HG03432 (cell line): ENCODE measurements around the gene HNRNPCL1.
"Not testable (repeated sequence)": the region's sequence is repeated elsewhere in the genome, so short reads cannot be mapped to it uniquely, and the experiment has no call there.

Experiments used
- ATAC-seq: cut with Tn5 transposase; IDR thresholded peaks from one replicate; pipeline ENCODE4 v1.9.1; 2021; ENCODE audit warnings: mild to moderate bottlenecking, moderate library complexity; ENCODE audit not compliant: unreplicated experiment

Gene HNRNPCL1

DNA sequence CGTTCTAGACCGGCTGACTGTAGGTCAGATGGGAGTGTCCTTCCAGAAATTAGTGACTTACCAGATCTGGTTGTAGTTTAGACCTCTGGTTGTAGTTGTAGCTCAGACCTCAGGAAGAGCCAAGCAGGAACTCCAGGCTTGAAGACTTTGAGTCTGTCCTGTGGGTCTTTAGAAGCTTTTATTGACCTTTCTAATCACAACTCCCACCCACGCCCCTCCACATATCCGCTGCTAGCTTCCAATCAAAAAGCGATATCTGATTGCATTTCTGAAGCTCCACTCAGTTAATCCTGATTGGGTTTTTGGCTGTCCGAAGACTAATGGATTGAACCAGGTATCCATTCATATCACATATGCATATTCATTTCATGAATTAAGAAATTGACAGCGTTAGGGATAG, at the start of gene HNRNPCL1:
HNRNPCL1 (minus strand) TSS at position 101 of the 400 bp plus-strand sequence. CDS start 431 bp downstream, outside the sequence.
- ATAC-seq = not testable (repeated sequence)

DNA sequence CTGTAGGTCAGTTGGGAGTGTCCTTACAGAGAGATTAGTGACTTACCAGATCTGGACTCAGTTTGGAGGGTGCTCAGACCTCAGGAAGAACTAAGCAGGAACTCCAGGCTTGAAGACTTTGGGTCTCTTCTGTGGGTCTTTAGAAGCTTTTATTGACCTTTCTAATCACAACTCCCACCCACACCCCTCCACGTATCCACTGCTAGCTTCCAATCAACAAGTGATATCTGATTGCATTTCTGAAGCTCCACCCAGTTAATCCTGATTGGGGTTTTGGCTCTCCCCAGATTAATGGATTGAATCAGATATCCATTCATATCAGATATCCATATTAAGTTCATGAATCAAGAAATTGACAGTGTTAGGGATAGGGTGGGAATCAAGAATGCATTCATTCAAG, 49.6 kb upstream of the HNRNPCL1 start, which contains the start of gene PRAMEF10:
PRAMEF10 (minus strand) TSS at position 101 of the 400 bp plus-strand sequence. CDS start 2,423 bp downstream, outside the sequence.
- not testable (repeated sequence) for ATAC-seq

DNA sequence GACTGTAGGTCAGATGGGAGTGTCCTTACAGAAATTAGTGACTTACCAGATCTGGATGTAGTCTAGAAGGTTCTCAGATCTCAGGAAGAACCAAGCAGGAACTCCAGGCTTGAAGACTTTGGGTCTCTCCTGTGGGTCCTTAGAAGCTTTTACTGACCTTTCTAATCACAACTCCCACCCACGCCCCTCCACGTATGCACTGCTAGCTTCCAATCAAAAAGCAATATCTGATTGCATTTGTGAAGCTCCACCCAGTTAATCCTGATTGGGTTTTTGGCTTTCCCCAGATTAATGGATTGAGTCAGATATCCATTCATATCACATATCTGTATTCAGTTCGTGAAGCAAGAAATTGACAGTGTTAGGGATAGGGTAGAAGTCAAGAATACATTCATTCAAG, 37.6 kb upstream of the HNRNPCL1 start, which contains the start of gene PRAMEF4:
PRAMEF4 (minus strand) TSS at position 101 of the 400 bp plus-strand sequence. CDS start 2,807 bp downstream, outside the sequence.
- not testable (repeated sequence) for ATAC-seq

DNA sequence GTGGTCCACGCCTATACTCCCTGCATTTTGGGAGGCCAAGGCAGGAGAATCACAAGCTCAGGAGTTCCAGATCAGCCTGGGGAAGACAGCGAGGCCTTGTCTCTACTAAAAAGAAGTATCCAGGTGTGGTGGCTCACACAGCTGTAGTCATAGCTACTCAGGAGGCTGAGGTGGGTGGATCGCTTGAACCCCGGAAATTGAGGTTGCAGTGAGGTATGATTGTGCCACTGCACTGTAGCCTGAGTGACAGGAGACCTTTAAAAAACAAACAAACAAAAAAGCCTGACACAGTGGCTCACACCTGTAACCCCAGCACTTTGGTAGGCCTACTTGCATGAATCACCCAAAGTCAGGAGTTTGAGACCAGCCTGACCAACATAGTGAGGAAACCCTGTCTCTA, 29.9 kb upstream of the HNRNPCL1 start:
- not testable (repeated sequence) for ATAC-seq

DNA sequence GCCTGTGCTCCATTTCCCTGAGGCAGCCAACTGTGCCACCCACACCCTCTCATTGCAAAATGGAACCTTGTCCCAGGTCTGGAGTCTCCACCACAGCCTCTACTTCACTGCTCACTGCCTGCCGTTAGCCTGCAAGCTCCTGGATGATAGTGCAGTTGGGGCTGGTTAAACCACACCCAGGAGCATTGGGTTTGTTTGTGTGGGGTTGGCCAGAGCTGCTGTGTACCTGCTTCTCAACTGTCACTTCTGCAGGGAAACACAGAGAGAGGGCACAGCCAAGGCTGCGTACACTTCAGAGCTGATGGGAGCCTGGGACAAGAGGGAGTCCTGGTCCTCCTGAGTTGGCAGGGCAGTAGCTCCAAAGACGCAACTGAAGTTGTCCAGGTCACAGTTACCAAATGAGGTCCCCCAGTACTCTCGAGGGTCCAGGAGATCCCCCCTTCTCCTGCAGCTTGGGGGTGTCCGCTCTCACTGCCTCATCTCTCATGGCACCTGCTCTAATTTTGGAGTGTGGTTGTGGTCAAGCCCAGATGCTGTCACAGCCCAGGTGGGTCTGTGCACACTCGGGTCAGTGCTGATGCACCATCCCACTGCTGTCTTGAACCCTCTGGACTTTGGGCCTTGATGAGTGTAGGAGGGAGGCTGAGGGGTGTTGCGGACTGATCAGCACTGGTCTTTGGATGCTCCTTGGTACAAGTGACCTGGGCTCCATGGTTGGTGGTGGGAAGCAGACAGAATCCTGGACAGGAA, 14.8 kb upstream of the HNRNPCL1 start:
- ATAC-seq = not testable (repeated sequence)

DNA sequence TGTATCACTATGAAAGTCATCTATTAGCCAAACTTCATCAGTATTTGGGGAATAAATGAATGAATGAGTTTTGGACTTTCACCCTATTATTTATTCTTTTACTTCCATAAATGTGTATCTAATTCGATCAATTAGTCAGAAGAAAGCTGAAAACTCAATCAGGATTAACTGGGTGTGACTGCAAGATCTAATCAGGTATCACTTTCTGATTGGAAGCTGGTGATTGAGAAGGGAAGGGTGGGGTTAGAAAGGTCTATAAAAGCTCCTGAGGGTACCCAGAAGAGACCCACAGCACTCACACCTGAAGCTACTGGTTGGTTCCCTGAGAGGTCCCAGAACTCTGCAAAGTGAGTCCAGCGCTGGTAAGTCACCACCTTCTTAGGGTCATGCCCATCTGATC, 8.3 kb upstream of the HNRNPCL1 start, which contains the start of gene PRAMEF2:
PRAMEF2 (plus strand) TSS at position 301 of the 400 bp plus-strand sequence. CDS start 1,924 bp downstream, outside the sequence.
- not testable (repeated sequence) for ATAC-seq

DNA sequence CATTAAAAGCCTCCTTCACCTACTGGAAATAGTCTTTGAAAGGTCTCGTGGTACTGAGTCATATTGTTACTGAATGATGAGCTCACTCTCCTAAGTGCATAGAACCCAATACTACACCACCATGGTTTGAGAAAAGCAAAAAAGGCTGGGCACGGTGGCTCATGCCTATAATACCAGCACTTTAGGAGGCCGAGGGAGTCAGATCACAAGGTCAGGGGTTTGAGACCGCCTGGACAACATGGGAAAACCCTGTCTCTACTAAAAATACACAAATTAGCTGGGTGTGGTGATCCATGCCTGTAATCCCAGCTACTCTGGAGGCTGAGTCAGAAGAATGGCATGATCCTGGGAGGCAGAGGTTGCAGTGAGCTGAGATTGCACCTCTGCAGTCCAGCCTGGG, 3.3 kb upstream of the HNRNPCL1 start:
- ATAC-seq = no peak

DNA sequence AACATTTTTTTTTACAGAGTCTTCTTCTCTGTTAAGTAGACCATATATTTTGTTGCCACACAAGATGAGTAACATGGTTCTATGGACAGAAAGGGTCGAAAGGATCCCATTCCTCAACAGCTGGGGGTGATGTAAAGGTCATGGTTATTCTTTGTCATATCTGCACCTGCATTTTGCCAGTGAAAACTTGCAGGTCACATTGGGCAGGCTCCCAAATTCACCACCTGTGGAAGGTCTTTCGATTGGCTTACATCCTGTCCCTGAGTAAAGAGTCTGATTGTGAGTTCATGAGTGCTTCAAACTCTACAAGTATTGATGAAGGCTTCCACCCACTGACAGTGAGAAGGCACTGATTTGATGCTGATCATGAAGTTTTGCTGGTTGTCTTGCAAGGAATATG, 15.3 kb downstream of the HNRNPCL1 start:
- not testable (repeated sequence) for ATAC-seq

DNA sequence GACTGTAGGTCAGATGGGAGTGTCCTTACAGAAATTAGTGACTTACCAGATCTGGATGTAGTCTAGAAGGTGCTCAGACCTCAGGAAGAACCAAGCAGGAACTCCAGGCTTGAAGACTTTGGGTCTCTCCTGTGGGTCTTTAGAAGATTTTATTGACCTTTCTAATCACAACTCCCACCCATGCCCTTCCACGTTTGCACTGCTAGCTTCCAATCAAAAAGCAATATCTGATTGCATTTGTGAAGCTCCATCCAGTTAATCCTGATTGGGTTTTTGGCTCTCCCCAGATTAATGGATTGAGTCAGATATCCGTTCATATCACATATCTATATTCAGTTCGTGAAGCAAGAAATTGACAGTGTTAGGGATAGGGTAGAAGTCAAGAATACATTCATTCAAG, 17.2 kb downstream of the HNRNPCL1 start, which contains the start of gene PRAMEF11:
PRAMEF11 (minus strand) TSS at position 101 of the 400 bp plus-strand sequence. CDS start 2,621 bp downstream, outside the sequence.
- not testable (repeated sequence) for ATAC-seq

DNA sequence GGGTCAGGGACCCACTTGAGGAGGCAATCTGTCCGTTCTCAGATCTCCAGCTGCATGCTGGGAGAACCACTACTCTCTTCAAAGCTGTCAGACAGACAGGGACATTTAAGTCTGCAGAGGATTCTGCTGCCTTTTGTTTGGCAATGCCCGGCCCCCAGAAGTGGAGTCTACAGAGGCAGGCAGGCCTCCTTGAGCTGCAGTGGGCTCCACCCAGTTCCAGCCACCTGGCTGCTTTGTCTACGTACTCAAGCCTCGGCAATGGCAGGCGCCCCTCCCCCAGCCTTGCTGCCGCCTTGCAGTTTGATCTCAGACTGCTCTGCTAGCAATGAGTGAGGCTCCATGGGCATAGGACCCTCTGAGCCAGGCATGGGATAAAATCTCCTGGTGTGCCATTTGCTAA, 29.5 kb downstream of the HNRNPCL1 start:
- ATAC-seq = not testable (repeated sequence)

DNA sequence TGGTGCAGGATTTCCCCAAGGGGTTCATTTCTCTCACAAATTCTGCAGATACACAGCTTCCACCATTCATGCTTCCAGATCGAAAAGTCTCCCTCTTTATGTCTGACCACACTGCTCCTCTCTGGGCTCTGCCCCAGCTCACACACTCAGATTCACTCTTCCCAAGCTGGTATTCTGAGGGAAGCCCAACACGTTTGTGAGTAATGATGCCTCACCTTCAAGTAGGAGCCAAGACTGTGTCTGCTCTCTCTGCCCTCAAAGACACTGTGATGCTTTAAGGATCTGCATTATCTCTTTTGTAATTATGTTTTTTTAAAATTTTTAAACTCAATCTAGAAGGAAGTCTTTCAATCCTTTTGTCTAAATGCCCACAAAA, 37.1 kb downstream of the HNRNPCL1 start:
- no peak for ATAC-seq

DNA sequence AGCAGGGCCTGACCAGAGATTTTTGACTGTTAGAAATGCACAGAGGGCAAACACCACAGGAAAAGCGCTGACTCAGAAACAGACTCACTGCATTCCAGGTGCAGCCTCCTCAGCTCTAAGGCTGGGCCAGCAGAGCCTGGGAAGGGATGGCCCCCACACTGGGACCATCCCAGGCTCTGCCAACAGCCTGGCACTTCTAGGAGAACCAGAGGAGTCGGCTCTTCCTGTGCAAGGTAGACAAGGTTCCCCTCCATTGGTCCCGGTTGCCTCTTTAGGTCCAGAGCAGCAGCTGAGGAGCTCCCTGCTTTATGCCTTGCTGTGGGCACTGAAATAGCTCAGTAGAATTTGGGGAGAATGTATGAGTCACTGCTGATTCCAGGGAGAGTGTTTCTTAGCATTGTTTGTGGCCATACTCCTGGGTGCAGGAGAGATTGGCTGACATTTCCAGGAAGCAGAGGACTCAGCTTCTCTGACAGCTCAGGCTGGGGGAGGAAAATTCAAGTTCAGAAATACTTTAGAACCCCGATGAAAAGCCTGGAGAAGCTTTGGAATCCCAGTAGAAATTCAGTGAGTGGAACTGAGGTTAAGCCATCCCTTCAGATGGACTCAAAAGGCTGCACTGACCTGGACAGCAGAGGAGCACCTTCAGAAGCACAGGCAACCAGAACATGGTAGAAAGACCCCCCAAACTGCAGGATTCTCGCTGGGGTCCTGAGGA, 37.7 kb downstream of the HNRNPCL1 start:
- no peak for ATAC-seq

DNA sequence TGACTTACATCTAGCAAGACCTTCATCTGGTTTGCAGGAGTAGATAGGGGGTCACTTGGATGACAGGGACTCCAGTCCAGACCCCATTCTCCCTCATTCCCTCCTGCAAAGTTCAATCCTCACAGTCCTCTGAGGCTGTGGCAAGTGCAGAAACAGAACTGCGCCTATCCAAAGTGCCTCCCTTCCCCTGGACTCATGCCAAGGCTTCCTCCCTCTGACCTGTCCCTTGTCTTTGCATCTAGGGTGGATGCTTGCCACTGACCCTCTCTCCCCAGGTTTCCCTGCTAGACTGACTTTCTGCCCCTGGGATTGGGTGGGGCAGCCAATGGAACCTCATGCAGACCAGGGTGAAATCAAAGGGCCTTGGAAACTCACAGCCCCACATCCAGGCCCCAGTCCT, 38.6 kb downstream of the HNRNPCL1 start:
- ATAC-seq = no peak

DNA sequence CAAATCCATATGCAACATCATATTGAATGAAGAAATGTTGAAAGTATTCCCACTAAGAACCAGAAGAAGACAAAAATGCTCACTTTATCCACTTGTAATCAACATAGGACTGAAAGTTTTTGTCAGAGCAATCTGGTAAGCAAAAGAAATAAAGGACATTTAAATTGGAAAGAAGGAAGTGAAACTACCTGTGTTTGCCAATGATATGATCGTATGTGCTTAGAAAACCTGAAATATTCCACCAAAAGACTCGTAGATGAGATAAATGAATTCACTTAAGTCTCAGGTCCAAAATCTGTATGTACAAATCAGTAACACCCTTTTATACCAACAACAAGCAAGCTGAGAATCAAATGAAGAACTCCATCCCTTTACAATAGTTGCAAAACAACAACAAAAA, 48.8 kb downstream of the HNRNPCL1 start:
- no peak for ATAC-seq

DNA sequence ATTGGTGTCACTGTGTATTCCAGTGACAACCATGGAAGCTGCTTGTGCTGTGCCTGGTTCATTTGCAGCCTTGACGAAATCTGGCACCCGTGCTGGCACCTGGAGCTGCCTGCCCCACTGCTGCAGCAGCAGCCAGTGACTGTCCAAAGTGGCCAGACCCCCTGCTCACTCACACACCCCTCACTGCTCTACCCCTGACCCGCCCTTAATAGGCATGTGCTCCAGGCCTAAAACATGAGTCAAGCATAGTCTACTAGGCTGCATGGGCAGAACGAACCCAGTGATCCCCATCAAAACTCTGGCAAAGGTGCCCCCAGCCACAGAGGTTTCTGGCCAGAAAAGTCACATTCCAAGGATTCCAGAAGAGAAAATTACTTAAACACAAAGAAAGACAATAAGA, 49.6 kb downstream of the HNRNPCL1 start:
- no peak for ATAC-seq
